Measurements from ENCODE around the gene POLR3E. TPM values are rescaled to one million over a fixed set of nuclear protein-coding genes. Genes with fewer than 3 reads are reported as not detected.
A peak's percentile ranks its signal among the peaks of the same experiment; 100 is the strongest.

POLR3E gene
- total RNA-seq, 4 donors from 2014 or later = 39.1 to 113 (median 65.1) TPM

DNA sequence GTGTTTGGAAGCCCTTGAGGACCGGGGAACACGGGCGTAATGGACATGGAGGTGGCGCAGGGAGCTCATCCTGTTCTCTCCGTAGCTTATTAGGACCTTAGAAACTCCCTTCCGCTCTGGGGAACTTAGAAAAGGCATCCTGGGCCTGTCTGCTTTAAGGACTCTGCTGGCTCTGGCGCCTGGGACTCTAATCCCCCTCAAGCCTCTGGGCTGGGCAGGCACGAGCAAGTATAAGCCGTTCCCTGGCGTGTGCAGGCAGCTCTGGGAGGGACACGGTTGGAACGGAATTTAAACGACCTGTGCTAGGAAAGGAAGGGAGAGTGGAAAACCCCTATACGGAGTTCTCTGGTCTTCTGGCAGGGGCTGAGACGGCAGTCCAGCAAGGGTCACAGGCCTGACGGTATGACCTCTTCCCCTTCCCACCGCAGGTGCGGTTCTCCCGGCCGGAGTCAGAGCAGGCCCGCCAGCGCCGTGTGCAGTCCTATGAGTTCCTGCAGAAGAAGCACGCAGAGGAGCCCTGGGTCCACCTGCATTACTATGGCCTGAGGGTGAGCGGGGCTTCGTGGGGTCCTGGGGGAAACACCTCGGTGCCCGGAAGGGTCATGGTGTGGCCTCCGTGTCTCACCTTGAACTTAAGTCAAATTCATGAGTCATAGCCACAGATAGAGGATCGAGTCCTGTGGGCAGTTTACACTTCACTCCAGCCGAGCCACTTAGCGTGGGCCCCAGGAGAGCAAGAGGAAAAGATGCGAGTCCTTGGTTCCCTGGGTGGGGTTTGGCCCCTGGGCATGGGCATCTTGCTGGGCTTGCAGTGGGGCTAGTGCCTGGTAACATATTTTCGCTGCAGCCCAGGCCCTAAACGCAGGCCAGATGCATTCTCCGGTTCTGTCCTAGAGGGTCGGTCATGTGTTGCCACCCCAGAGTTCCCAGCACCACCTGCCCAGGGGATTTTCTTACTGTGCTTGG lies 17.7 kb downstream of the POLR3E start:
- H3K27ac ChIP-seq = no peak overlapping the region
- H3K36me3 ChIP-seq = peaks cover 0 to 93% (median 0%) of the 10 kb centered on the region in 3 donors

DNA sequence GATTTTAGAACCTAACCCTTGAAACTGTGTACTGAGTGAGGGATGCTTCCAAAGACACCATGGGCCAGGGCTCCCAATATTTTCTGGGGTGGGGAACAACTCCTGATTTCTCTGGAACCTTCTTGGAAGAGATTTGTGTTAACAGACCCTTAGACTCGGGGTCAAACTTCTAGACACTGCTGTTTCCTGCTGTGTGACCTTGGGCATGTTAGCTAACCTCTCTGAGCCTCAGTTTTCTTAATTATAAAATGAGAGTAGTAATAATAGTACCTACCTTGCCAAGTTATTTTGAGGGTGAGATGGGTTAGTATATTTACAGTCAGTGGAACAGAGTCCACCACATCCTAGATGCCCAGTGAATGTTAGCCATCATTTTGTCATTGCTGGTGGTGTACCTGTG lies 18.8 kb downstream of the POLR3E start:
- no peaks in the 10 kb centered on the region for H3K27me3 ChIP-seq
- peaks cover 0 to 93% (median 0%) of the 10 kb centered on the region in 3 donors for H3K36me3 ChIP-seq
- H3K4me3 ChIP-seq = no peak overlapping the region
- no peaks in the 10 kb centered on the region for H3K9me3 ChIP-seq
- no peak for TF ChIP-seq POLR2A (IDR thresholded peaks at IDR 0.05)
- TF ChIP-seq, protein P1, sequence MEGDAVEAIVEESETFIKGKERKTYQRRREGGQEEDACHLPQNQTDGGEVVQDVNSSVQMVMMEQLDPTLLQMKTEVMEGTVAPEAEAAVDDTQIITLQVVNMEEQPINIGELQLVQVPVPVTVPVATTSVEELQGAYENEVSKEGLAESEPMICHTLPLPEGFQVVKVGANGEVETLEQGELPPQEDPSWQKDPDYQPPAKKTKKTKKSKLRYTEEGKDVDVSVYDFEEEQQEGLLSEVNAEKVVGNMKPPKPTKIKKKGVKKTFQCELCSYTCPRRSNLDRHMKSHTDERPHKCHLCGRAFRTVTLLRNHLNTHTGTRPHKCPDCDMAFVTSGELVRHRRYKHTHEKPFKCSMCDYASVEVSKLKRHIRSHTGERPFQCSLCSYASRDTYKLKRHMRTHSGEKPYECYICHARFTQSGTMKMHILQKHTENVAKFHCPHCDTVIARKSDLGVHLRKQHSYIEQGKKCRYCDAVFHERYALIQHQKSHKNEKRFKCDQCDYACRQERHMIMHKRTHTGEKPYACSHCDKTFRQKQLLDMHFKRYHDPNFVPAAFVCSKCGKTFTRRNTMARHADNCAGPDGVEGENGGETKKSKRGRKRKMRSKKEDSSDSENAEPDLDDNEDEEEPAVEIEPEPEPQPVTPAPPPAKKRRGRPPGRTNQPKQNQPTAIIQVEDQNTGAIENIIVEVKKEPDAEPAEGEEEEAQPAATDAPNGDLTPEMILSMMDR (IDR thresholded peaks at IDR 0.05) = no peak
- DNase-seq = peak in 1 of 3 donors; percentile 21
- no peak overlapping the region for H3K27ac ChIP-seq
- no peaks in the 10 kb centered on the region for H3K4me1 ChIP-seq

More for the DNA sequence above, 17.7 kb downstream of the POLR3E start:
- Histone ChIP-seq H3K4me3 (no peak overlapping the region), H3K27me3 (no peaks in the 10 kb centered on the region), H3K9me3 (no peaks in the 10 kb centered on the region), H3K4me1 (no peaks in the 10 kb centered on the region)
- DNase-seq = peak in 1 of 3 donors; percentile 42
- TF ChIP-seq, protein P1 (IDR thresholded peaks at IDR 0.05) = no peak
- TF ChIP-seq POLR2A (IDR thresholded peaks at IDR 0.05) = no peak

DNA sequence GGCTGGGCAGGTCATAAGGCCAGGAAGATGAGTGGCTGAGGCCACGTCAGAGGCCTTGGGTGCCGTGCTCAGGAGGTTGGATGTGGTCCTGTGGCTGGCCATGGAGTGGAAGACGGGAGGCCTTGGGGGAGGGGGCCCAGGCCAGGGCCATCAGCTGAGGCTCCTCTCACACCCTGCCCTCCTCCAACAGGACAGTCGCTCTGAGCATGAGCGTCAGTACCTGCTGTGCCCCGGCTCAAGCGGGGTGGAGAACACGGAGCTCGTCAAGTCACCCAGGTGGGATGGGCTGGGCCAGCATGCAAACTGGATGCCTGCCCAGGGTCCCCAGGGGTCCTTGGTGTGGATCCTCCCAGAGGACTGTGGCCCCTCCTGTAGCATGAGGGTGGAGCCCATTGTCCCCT lies 19.2 kb downstream of the POLR3E start:
- H3K4me1 ChIP-seq = no peaks in the 10 kb centered on the region
- no peak overlapping the region for H3K4me3 ChIP-seq
- peaks cover 0 to 91% (median 0%) of the 10 kb centered on the region in 3 donors for H3K36me3 ChIP-seq
- TF ChIP-seq, protein P1 (IDR thresholded peaks at IDR 0.05) = no peak
- TF ChIP-seq POLR2A (IDR thresholded peaks at IDR 0.05) = no peak
- DNase-seq = peak in 1 of 3 donors; percentile 41
- H3K9me3 ChIP-seq = no peaks in the 10 kb centered on the region
- H3K27ac ChIP-seq = no peak overlapping the region
- H3K27me3 ChIP-seq = no peaks in the 10 kb centered on the region

DNA sequence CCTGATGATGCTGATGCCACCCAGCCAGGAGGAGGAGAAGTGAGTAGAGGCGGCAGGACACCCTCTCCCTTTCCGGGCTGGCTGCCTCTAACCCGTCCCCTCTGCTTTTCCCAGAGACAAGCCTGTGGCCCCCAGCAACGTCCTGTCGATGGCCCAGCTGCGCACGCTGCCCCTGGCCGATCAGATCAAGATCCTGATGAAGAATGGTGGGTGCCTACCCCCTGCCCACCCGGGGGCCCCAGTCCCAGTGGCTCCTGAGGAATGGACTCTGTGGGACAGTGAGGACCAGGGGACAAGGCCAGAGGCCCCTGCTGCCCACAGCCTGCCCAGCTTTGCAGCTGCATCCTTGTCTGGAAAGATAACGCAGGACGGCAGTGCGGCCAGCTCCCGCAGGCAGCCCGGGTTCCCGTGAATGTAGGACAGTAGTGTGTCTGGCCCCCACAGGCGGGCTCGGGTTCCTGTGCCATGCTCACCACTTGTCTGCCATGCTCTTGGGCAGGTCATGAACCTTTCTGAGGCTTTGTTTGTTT lies 19.9 kb downstream of the POLR3E start:
- H3K36me3 ChIP-seq = peaks cover 0 to 91% (median 0%) of the 10 kb centered on the region in 3 donors
- H3K4me1 ChIP-seq = no peaks in the 10 kb centered on the region
- no peak overlapping the region for H3K27ac ChIP-seq
- H3K4me3 ChIP-seq = no peak overlapping the region
- peak in 1 of 3 donors; percentile 42 for DNase-seq
- no peaks in the 10 kb centered on the region for H3K9me3 ChIP-seq
- H3K27me3 ChIP-seq = no peaks in the 10 kb centered on the region
- TF ChIP-seq, protein P1 (IDR thresholded peaks at IDR 0.05) = no peak
- no peak for TF ChIP-seq POLR2A (IDR thresholded peaks at IDR 0.05)

DNA sequence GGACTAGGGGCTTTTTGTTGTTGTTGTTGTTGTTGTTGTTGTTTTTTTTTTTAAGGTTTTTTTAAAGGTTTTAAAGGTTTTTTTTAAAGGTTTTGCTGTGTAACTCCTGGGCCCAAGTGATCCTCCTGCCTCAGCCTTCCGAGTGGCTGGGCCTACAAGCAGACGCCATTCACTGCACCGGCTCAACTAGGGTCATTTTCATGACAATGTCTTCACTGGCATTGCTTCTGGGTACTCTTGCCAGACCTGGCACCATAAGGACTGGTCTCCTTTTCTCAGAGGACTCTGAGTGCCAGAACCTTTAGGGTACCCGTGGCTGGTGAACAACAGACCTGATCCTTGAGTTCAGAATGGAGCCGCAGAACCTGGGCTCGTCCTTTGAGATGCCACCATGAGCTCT lies 20.4 kb downstream of the POLR3E start:
- H3K4me3 ChIP-seq = no peak overlapping the region
- no peaks in the 10 kb centered on the region for H3K27me3 ChIP-seq
- no peaks in the 10 kb centered on the region for H3K4me1 ChIP-seq
- H3K27ac ChIP-seq = no peak overlapping the region
- H3K9me3 ChIP-seq = no peaks in the 10 kb centered on the region
- DNase-seq = peak in 1 of 3 donors; percentile 17
- H3K36me3 ChIP-seq = peaks cover 0 to 92% (median 0%) of the 10 kb centered on the region in 3 donors
- TF ChIP-seq, protein P1 (IDR thresholded peaks at IDR 0.05) = no peak
- TF ChIP-seq POLR2A (IDR thresholded peaks at IDR 0.05) = no peak
